Measurements from ENCODE around the gene WDFY3.
"Not testable (repeated sequence)": the region's sequence is repeated elsewhere in the genome, so short reads cannot be mapped to it uniquely, and the experiment has no call there.

WDFY3 gene

GRCh38 chr4:84681486-84682274, 284.8 kb downstream of the WDFY3 start:
- Histone ChIP-seq H3K27ac (ENCODE audit: low read depth, low read length) (no peak overlapping the region), H3K4me1 (ENCODE audit: insufficient read depth, low read length) (no peaks in the 10 kb centered on the region), H3K36me3 (ENCODE audit: insufficient read depth, low read length) (peaks cover 49% of the 10 kb centered on the region), H3K27me3 (ENCODE audit: control insufficient read depth in 1 of 2, insufficient read depth in 2 of 2, low read length in 2 of 2) (no peaks in the 10 kb centered on the region), H3K9me3 (ENCODE audit: low read length) (no peaks in the 10 kb centered on the region), H3K9ac (ENCODE audit: low read length) (no peak overlapping the region), H3K4me3 (ENCODE audit: low read depth in 1 of 2, low read length in 2 of 2) (no peak overlapping the region)

- Histone ChIP-seq H3K36me3 (ENCODE audit: insufficient read depth, low read length) (peaks cover 55% of the 10 kb centered on the region), H3K27ac (ENCODE audit: low read depth, low read length) (no peak overlapping the region), H3K4me3 (ENCODE audit: low read depth in 1 of 2, low read length in 2 of 2) (no peak overlapping the region), H3K4me1 (ENCODE audit: insufficient read depth, low read length) (no peaks in the 10 kb centered on the region), H3K9ac (ENCODE audit: low read length) (no peak overlapping the region), H3K27me3 (ENCODE audit: control insufficient read depth in 1 of 2, insufficient read depth in 2 of 2, low read length in 2 of 2) (no peaks in the 10 kb centered on the region), H3K9me3 (ENCODE audit: low read length) (no peaks in the 10 kb centered on the region)
Observed at GRCh38 chr4:84680956-84681355, 285.5 kb downstream of the WDFY3 start.

GRCh38 chr4:84678976-84679744, 287.3 kb downstream of the WDFY3 start:
- Histone ChIP-seq H3K9ac (ENCODE audit: low read length) (no peak overlapping the region), H3K9me3 (ENCODE audit: low read length) (no peaks in the 10 kb centered on the region), H3K27ac (ENCODE audit: low read depth, low read length) (no peak overlapping the region), H3K36me3 (ENCODE audit: insufficient read depth, low read length) (peaks cover 59% of the 10 kb centered on the region), H3K4me1 (ENCODE audit: insufficient read depth, low read length) (no peaks in the 10 kb centered on the region), H3K27me3 (ENCODE audit: control insufficient read depth in 1 of 2, insufficient read depth in 2 of 2, low read length in 2 of 2) (no peaks in the 10 kb centered on the region), H3K4me3 (ENCODE audit: low read depth in 1 of 2, low read length in 2 of 2) (no peak overlapping the region)

- no peaks in the 10 kb centered on the region for H3K9me3 ChIP-seq (ENCODE audit: low read length)
- H3K4me3 ChIP-seq (ENCODE audit: low read depth in 1 of 2, low read length in 2 of 2): no peak overlapping the region
- H3K36me3 ChIP-seq (ENCODE audit: insufficient read depth, low read length): peaks cover 48% of the 10 kb centered on the region
- no peak overlapping the region for H3K27ac ChIP-seq (ENCODE audit: low read depth, low read length)
- no peak overlapping the region for H3K9ac ChIP-seq (ENCODE audit: low read length)
- H3K27me3 ChIP-seq (ENCODE audit: control insufficient read depth in 1 of 2, insufficient read depth in 2 of 2, low read length in 2 of 2): no peaks in the 10 kb centered on the region
- peaks cover 5% of the 10 kb centered on the region for H3K4me1 ChIP-seq (ENCODE audit: insufficient read depth, low read length)
Observed at GRCh38 chr4:84677995-84678394, 288.5 kb downstream of the WDFY3 start.

- Histone ChIP-seq H3K4me1 (ENCODE audit: insufficient read depth, low read length) (peaks cover 5% of the 10 kb centered on the region), H3K4me3 (ENCODE audit: low read depth in 1 of 2, low read length in 2 of 2) (no peak overlapping the region), H3K9me3 (ENCODE audit: low read length) (no peaks in the 10 kb centered on the region), H3K27ac (ENCODE audit: low read depth, low read length) (no peak overlapping the region), H3K27me3 (ENCODE audit: control insufficient read depth in 1 of 2, insufficient read depth in 2 of 2, low read length in 2 of 2) (no peaks in the 10 kb centered on the region), H3K36me3 (ENCODE audit: insufficient read depth, low read length) (peaks cover 49% of the 10 kb centered on the region), H3K9ac (ENCODE audit: low read length) (no peak overlapping the region)
Observed at GRCh38 chr4:84677093-84677492, 289.4 kb downstream of the WDFY3 start.

- H3K36me3 ChIP-seq (ENCODE audit: insufficient read depth, low read length): peaks cover 52% of the 10 kb centered on the region
- H3K9ac ChIP-seq (ENCODE audit: low read length): no peak overlapping the region
- H3K4me1 ChIP-seq (ENCODE audit: insufficient read depth, low read length): peaks cover 5% of the 10 kb centered on the region
- H3K9me3 ChIP-seq (ENCODE audit: low read length): no peaks in the 10 kb centered on the region
- no peaks in the 10 kb centered on the region for H3K27me3 ChIP-seq (ENCODE audit: control insufficient read depth in 1 of 2, insufficient read depth in 2 of 2, low read length in 2 of 2)
- H3K27ac ChIP-seq (ENCODE audit: low read depth, low read length): no peak overlapping the region
- no peak overlapping the region for H3K4me3 ChIP-seq (ENCODE audit: low read depth in 1 of 2, low read length in 2 of 2)
Observed at GRCh38 chr4:84673475-84674240, 292.8 kb downstream of the WDFY3 start.

GRCh38 chr4:84672177-84672576, 294.3 kb downstream of the WDFY3 start:
- Histone ChIP-seq H3K4me1 (ENCODE audit: insufficient read depth, low read length) (peaks cover 5% of the 10 kb centered on the region), H3K27ac (ENCODE audit: low read depth, low read length) (no peak overlapping the region), H3K27me3 (ENCODE audit: control insufficient read depth in 1 of 2, insufficient read depth in 2 of 2, low read length in 2 of 2) (no peaks in the 10 kb centered on the region), H3K9ac (ENCODE audit: low read length) (no peak overlapping the region), H3K9me3 (ENCODE audit: low read length) (no peaks in the 10 kb centered on the region), H3K36me3 (ENCODE audit: insufficient read depth, low read length) (peaks cover 49% of the 10 kb centered on the region), H3K4me3 (ENCODE audit: low read depth in 1 of 2, low read length in 2 of 2) (no peak overlapping the region)

- Histone ChIP-seq H3K27me3 (ENCODE audit: control insufficient read depth in 1 of 2, insufficient read depth in 2 of 2, low read length in 2 of 2) (no peaks in the 10 kb centered on the region), H3K4me1 (ENCODE audit: insufficient read depth, low read length) (peaks cover 5% of the 10 kb centered on the region), H3K27ac (ENCODE audit: low read depth, low read length) (no peak overlapping the region), H3K4me3 (ENCODE audit: low read depth in 1 of 2, low read length in 2 of 2) (no peak overlapping the region), H3K36me3 (ENCODE audit: insufficient read depth, low read length) (peaks cover 32% of the 10 kb centered on the region), H3K9me3 (ENCODE audit: low read length) (no peaks in the 10 kb centered on the region), H3K9ac (ENCODE audit: low read length) (no peak overlapping the region)
Observed at GRCh38 chr4:84669201-84669600, 297.3 kb downstream of the WDFY3 start.

GRCh38 chr4:84666439-84666838, 300.1 kb downstream of the WDFY3 start:
- Histone ChIP-seq H3K9ac (ENCODE audit: low read length) (no peak overlapping the region), H3K9me3 (ENCODE audit: low read length) (no peaks in the 10 kb centered on the region), H3K27me3 (ENCODE audit: control insufficient read depth in 1 of 2, insufficient read depth in 2 of 2, low read length in 2 of 2) (no peaks in the 10 kb centered on the region), H3K27ac (ENCODE audit: low read depth, low read length) (no peak overlapping the region), H3K36me3 (ENCODE audit: insufficient read depth, low read length) (peaks cover 19% of the 10 kb centered on the region), H3K4me3 (ENCODE audit: low read depth in 1 of 2, low read length in 2 of 2) (no peak overlapping the region), H3K4me1 (ENCODE audit: insufficient read depth, low read length) (no peaks in the 10 kb centered on the region)

GRCh38 chr4:84664767-84665166, 301.7 kb downstream of the WDFY3 start:
- not testable (repeated sequence) for H3K4me3 ChIP-seq (ENCODE audit: low read depth in 1 of 2, low read length in 2 of 2); H3K27me3 ChIP-seq (ENCODE audit: control insufficient read depth in 1 of 2, insufficient read depth in 2 of 2, low read length in 2 of 2); H3K27ac ChIP-seq (ENCODE audit: low read depth, low read length)

GRCh38 chr4:84661191-84661939, 305.1 kb downstream of the WDFY3 start:
- H3K36me3 ChIP-seq (ENCODE audit: insufficient read depth, low read length): no peaks in the 10 kb centered on the region
- no peaks in the 10 kb centered on the region for H3K9me3 ChIP-seq (ENCODE audit: low read length)
- H3K27me3 ChIP-seq (ENCODE audit: control insufficient read depth in 1 of 2, insufficient read depth in 2 of 2, low read length in 2 of 2): no peaks in the 10 kb centered on the region
- no peak overlapping the region for H3K4me3 ChIP-seq (ENCODE audit: low read depth in 1 of 2, low read length in 2 of 2)
- no peak overlapping the region for H3K9ac ChIP-seq (ENCODE audit: low read length)
- H3K4me1 ChIP-seq (ENCODE audit: insufficient read depth, low read length): no peaks in the 10 kb centered on the region
- H3K27ac ChIP-seq (ENCODE audit: low read depth, low read length): no peak overlapping the region

More at GRCh38 chr4:84664767-84665166, 301.7 kb downstream of the WDFY3 start:
- H3K4me1 ChIP-seq (ENCODE audit: insufficient read depth, low read length); H3K9me3 ChIP-seq (ENCODE audit: low read length); H3K9ac ChIP-seq (ENCODE audit: low read length): not testable (repeated sequence)
- H3K36me3 ChIP-seq (ENCODE audit: insufficient read depth, low read length): peaks cover 14% of the 10 kb centered on the region

All from muscle layer of colon (tissue), 2 donors.